Right lobe of liver (tissue), 4 donors: Measurements from ENCODE around the gene ODC1.

Experiments used
- CTCF ChIP-seq, 4 donors: fragments of 200-600 bp in 3 of 4; fragments of 450-650 bp in 1 of 4; IDR thresholded peaks; one replicate each; pipeline versions ENCODE4 v1.5.1 to v1.8.0; 2016 to 2022; ENCODE audit warnings: antibody characterized with exemption in 4 of 4, mild to moderate bottlenecking in 2 of 4
- POLR2A ChIP-seq: fragments of 450-650 bp; IDR thresholded peaks from one replicate; pipeline ENCODE4 v1.6.1; 2017; ENCODE audit warnings: antibody characterized with exemption, mild to moderate bottlenecking
- donor health status: DM: no; HTN: no; CAD: no.
- donor health status: DM: no; HTN: no; CAD: no.
- donor health status: DM: no; HTN: yes; CAD: no.

GRCh38 chr2:10465910-10466309 is 17.8 kb upstream of the ODC1 start:
- TF ChIP-seq CTCF (IDR thresholded peaks at IDR 0.05) = no peak
- TF ChIP-seq POLR2A = no peak
